ENCODE measurements around the gene KANSL1. TPM values are rescaled to one million over a fixed set of nuclear protein-coding genes. Genes with fewer than 3 reads are reported as not detected.

The KANSL1 gene
- total and polyA plus RNA-seq, 8 donors: 24.6 to 86.6 (median 48.2) TPM

- Histone ChIP-seq H3K9me3 (no peaks in the 10 kb centered on the region), H3K4me3 (no peak overlapping the region), H3K36me3 (no peaks in the 10 kb centered on the region), H3K27me3 (no peaks in the 10 kb centered on the region), H3K27ac (peak overlapping the region in 2 of 4 donors; percentile 5 to 16), H3K4me1 (peaks cover 27 to 63% (median 62%) of the 10 kb centered on the region in 3 donors)
- intact Hi-C loops (cut with DNase I): no loop called here
- 52% methylated on average over 18 of the region's 18 CpGs for WGBS, 2 donors
- ATAC-seq: peak; percentile 27 to 55 (median 39)
- TF ChIP-seq CTCF (IDR thresholded peaks at IDR 0.05): no peak
- peak in 1 of 6 donors; percentile 42 for DNase-seq
- no peak for FAIRE-seq
Observed at GRCh38 chr17:46158323-46159296, 34.6 kb downstream of the KANSL1 start.

- DNase-seq (no peak), ATAC-seq (peak in 1 of 4 donors; percentile 5), FAIRE-seq (no peak)
- peaks cover 32 to 64% (median 62%) of the 10 kb centered on the region in 3 donors for H3K4me1 ChIP-seq
- no peak overlapping the region for H3K4me3 ChIP-seq
- intact Hi-C loops (cut with DNase I): no loop called here
- H3K9me3 ChIP-seq: no peaks in the 10 kb centered on the region
- peak overlapping the region in 2 of 4 donors; percentile 5 to 16 for H3K27ac ChIP-seq
- no peaks in the 10 kb centered on the region for H3K27me3 ChIP-seq
- TF ChIP-seq CTCF (IDR thresholded peaks at IDR 0.05): no peak
- no peaks in the 10 kb centered on the region for H3K36me3 ChIP-seq
- 20% methylated on average over 3 of the region's 3 CpGs for WGBS, 2 donors
Observed at GRCh38 chr17:46157443-46158062, 35.7 kb downstream of the KANSL1 start.

- peak in 2 of 4 donors; percentile 1 to 2 for ATAC-seq
- no peak for TF ChIP-seq CTCF (IDR thresholded peaks at IDR 0.05)
- peaks cover 39 to 82% (median 76%) of the 10 kb centered on the region in 3 donors for H3K4me1 ChIP-seq
- H3K4me3 ChIP-seq: no peak overlapping the region
- 61% methylated on average over 9 of the region's 9 CpGs for WGBS, 2 donors
- FAIRE-seq: no peak
- no peaks in the 10 kb centered on the region for H3K36me3 ChIP-seq
- no peak overlapping the region for H3K27ac ChIP-seq
- no peaks in the 10 kb centered on the region for H3K27me3 ChIP-seq
- intact Hi-C loops (cut with DNase I): no loop called here
- no peak for DNase-seq
- no peaks in the 10 kb centered on the region for H3K9me3 ChIP-seq
Observed at GRCh38 chr17:46154151-46154816, 38.9 kb downstream of the KANSL1 start.

- peak in 2 of 4 donors; percentile 3 to 21 for ATAC-seq
- Histone ChIP-seq H3K36me3 (no peaks in the 10 kb centered on the region), H3K4me3 (no peak overlapping the region), H3K4me1 (peaks cover 46 to 76% (median 67%) of the 10 kb centered on the region in 3 donors), H3K9me3 (no peaks in the 10 kb centered on the region), H3K27me3 (no peaks in the 10 kb centered on the region), H3K27ac (peak overlapping the region in 2 of 4 donors; percentile 30 to 39)
- 15 to 16% methylated on average over 2 of the region's 2 CpGs for WGBS, 2 donors
- no peak for FAIRE-seq
- no peak for DNase-seq
- intact Hi-C loops (cut with DNase I): no loop called here
- no peak for TF ChIP-seq CTCF (IDR thresholded peaks at IDR 0.05)
Observed at GRCh38 chr17:46152423-46152822, 40.8 kb downstream of the KANSL1 start.

Measured in pancreas (tissue), 10 donors.